NCI-H2196 treated with DMSO at 0.1 percent for 48 hours (cell line): ENCODE measurements around the gene LATS1.
"Not testable (repeated sequence)": the region's sequence is repeated elsewhere in the genome, so short reads cannot be mapped to it uniquely, and the experiment has no call there.

Experiments used
- DNase-seq: peaks from one replicate; lab custom pipeline; 2025; ENCODE audit not compliant: unreplicated experiment; lab: John Stamatoyannopoulos, UW

Gene LATS1

GRCh38 chr6:149728499-149729234, 10.8 kb upstream of the LATS1 start:
- no peak for DNase-seq

GRCh38 chr6:149727793-149728498, 10.0 kb upstream of the LATS1 start:
- no peak for DNase-seq

GRCh38 chr6:149725785-149726184, 7.9 kb upstream of the LATS1 start:
- no peak for DNase-seq

- peak; percentile 47 for DNase-seq
Observed at GRCh38 chr6:149723771-149724417, 6.0 kb upstream of the LATS1 start.

GRCh38 chr6:149723262-149723661, 5.4 kb upstream of the LATS1 start:
- DNase-seq, result no peak

GRCh38 chr6:149719531-149719930, 1.6 kb upstream of the LATS1 start:
- no peak for DNase-seq

- DNase-seq, result no peak
Observed at GRCh38 chr6:149717255-149717587, 680 bp downstream of the LATS1 start.

- DNase-seq, result no peak
Observed at GRCh38 chr6:149716181-149716963, 1.5 kb downstream of the LATS1 start.

GRCh38 chr6:149714442-149714841, 3.5 kb downstream of the LATS1 start:
- no peak for DNase-seq

- DNase-seq, result no peak
Observed at GRCh38 chr6:149711711-149712110, 6.2 kb downstream of the LATS1 start.

- DNase-seq, result no peak
Observed at GRCh38 chr6:149701714-149702113, 16.2 kb downstream of the LATS1 start.

GRCh38 chr6:149699150-149699549, 18.8 kb downstream of the LATS1 start:
- no peak for DNase-seq

- no peak for DNase-seq
Observed at GRCh38 chr6:149698175-149698574, 19.7 kb downstream of the LATS1 start.

GRCh38 chr6:149696901-149697300, 21.0 kb downstream of the LATS1 start:
- DNase-seq, result no peak

GRCh38 chr6:149694921-149695320, 23.0 kb downstream of the LATS1 start:
- DNase-seq, result no peak

- DNase-seq, result no peak
Observed at GRCh38 chr6:149691201-149691600, 26.7 kb downstream of the LATS1 start.

- no peak for DNase-seq
Observed at GRCh38 chr6:149686230-149686629, 31.7 kb downstream of the LATS1 start.

- no peak for DNase-seq
Observed at GRCh38 chr6:149683256-149683859, 34.5 kb downstream of the LATS1 start.

GRCh38 chr6:149681845-149682244, 36.1 kb downstream of the LATS1 start:
- not testable (repeated sequence) for DNase-seq

GRCh38 chr6:149681209-149681608, 36.7 kb downstream of the LATS1 start:
- no peak for DNase-seq

- DNase-seq, result no peak
Observed at GRCh38 chr6:149680503-149680902, 37.4 kb downstream of the LATS1 start.
